Measurements from ENCODE around the gene TSPAN14.
A peak's percentile ranks its signal among the peaks of the same experiment; 100 is the strongest.
"Not testable (repeated sequence)": the region's sequence is repeated elsewhere in the genome, so short reads cannot be mapped to it uniquely, and the experiment has no call there.

The TSPAN14 gene, protein sequence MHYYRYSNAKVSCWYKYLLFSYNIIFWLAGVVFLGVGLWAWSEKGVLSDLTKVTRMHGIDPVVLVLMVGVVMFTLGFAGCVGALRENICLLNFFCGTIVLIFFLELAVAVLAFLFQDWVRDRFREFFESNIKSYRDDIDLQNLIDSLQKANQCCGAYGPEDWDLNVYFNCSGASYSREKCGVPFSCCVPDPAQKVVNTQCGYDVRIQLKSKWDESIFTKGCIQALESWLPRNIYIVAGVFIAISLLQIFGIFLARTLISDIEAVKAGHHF

DNA sequence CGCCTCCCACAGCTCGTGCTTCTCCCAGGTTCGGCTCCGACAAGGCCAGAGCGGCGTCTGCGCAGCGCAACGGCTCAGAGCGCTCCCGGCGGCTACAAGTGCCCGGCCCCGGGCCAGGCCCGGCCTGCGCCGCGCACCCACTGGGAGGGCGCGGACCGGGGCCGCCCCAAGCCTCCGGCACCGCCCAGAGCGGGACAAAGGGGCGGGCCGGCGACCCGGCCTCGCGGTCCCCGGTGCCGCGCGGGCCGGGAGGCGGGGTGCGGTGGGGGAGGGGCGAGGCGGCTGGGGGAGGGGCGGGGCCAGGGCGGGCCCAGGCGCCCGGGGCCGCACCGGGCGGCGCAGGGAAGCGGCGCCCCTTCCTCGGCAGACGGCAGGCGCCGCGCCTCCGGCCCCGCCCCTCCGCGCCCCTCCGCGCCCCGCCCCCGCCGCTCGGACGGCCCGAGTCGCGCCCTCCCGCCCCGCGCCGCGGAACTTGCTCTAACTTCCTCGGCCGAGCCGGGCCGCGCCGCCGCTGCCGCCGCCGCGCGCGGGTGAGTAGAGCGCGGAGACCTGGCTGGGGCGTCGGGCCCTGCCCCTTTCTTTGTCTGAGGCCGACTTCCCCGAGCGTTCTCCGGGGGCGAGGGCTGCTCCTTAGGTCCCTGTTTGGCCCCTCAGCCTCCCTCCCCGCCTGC lies at the start of gene TSPAN14:
TSS of gene TSPAN14 (plus strand) at position 469 of the 671 bp plus-strand sequence. CDS start 34,924 bp downstream, outside the sequence.
- peak; percentile 47 for DNase-seq

DNA sequence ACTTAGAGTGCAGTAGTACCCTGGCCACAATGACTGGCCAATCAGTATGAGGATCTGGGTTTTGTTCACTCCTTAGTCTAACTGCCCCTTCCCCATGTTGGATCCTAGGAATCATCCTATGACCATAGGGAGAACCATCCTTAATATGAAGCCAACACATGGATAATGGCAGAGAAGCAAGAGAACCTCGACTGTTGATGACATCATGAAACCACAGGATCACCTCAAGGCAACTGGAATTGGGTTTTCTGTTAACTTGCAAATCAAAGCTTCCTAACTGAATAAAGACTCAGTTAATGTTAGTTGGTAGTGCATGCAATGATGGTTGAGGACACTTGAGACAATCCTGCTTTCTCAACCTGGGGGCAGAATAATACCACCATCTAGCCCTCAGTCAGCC lies 49.1 kb upstream of the TSPAN14 start:
- DNase-seq: no peak

DNA sequence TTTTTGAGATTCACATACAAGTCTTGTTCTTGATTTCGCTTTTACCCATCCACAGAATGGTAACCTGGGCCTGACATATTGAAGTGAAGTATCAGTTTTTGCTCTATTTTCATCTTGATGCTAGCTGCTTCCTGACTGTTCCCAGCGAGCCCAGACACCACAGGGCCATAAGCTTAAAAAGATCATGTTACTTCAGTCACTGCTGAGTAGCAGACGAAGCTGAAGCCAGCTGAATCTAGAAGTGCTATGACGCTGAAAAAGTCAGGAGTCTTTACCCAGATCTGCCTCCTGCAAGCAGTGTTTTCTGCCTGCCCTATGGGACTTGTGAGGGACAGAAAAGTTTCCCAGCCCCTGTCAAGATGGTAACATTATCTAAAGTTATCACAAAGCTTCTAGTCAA lies 48.5 kb upstream of the TSPAN14 start:
- no peak for DNase-seq

DNA sequence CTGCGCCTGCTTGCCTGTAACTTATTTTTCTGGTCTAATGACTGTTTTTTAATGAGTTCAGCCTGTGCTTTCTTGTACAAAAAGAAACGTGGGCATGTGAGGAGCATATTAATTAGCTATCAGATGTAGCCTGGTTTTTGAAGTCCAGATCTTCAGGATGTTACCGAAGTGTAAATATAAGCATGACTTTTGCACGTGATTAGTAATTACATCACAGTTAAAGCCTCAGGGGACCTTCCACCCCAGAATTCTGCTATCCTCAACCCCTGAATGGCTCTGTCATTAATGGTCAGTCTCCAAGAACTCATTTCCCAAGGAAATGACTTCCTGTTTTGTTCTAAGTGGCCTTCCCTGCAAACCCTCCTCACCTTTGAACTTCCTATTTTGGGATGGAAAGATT lies 47.9 kb upstream of the TSPAN14 start:
- DNase-seq: no peak

DNA sequence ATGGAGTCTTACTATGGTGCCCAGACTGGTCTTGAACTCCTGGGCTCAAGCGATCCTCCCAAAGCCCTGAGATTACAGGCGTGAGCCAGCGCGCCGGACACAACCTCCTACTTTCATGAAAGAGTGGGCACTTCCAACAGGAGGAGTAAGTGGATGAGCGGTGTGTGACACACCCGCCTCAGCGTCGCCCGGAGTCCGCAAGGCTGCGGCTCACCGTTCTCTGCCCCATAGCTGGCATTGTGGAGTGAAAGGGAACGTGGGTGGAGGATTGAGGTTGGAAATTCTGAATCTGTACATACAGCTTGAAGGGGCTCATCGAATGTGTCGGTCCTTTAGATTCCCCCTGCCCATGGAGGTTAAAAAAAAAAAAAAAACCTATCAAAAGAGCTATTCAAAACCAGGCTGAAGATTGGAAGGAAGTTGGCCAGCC lies 46.3 kb upstream of the TSPAN14 start:
- DNase-seq: no peak

DNA sequence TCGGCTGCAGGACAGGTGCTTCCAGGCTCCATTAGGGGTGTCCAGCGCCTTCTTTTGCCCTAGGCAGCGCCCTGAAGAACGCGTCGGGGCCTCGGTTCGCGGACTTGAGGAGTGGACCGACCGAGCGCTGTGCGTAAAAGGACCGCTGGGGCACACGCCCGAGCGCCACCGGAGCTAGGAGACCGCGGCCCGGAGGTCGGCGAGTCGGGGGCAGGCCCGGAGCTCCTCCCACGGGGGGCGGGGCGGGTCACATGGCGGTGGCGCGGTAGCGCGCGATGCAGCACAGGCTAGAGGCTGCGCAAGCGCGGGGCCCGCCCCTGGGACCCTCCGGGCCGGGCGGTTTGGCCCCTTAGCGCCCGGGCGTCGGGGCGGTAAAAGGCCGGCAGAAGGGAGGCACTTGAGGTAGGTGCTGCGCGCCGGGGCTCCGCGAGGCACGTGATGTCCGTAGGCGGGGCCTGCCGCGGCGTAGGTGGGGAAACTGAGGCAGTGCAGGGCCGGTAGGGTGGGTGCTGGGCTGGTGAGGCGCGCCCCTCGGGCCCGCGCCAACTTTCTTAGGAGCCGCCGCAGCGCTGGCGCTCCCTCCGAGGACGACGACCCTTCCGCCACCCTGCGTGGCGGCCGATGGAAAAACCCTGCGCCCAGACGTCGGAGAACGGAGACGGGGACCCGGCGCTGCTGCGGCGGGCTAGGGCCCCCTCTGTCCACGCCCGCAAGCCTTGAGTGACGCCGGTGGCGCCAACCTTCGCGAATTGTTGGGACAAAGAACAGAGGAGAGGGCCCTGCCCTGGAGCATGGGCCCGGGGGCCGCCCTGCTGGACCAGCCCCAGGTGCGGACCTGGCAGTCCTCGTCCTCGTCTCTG lies 45.6 kb upstream of the TSPAN14 start, which contains the start of gene PRXL2A:
TSS of gene PRXL2A (plus strand) at position 310 of the 860 bp plus-strand sequence. CDS start 11,917 bp downstream, outside the sequence.
- peak; percentile 81 for DNase-seq

DNA sequence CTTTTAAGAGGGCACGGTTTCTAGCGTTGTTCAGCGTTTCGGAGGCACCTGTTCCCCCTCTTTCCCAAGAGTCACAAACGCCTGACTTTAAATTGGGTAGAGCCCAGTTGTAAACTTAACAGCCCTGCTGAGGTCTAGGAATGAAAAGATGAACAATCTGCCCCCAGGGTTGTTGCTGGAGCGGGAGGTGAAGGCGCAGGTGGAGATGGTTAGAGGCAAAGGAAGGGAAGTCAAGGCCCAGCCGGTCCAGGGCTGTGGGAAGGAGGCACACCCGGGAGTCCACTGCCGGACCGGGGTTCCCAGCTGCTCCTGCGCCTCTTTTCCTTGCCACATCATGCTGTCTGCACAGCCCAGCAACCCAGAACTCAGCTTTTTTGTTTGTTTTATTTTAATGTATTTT lies 45.0 kb upstream of the TSPAN14 start:
- DNase-seq: no peak

DNA sequence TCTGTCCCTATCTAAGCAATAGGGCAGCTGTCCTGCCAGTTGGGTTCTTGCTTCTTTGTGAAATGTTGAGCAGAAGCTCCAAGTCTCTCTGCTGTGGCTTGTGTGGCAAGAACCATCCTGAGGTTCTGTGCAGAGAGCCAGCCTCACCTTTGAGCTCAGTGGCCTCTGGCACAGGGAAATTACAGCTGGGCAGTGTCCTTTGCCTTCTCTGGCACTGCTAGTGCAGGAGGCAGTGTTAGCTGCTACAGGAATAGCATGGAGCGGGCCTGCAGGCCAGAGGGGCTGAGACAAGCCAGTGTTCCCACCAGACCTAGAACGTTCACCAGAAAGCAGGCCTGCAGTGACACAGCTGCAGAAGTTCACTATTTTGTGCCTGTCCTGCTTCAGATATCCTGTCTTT lies 44.0 kb upstream of the TSPAN14 start:
- DNase-seq: no peak

DNA sequence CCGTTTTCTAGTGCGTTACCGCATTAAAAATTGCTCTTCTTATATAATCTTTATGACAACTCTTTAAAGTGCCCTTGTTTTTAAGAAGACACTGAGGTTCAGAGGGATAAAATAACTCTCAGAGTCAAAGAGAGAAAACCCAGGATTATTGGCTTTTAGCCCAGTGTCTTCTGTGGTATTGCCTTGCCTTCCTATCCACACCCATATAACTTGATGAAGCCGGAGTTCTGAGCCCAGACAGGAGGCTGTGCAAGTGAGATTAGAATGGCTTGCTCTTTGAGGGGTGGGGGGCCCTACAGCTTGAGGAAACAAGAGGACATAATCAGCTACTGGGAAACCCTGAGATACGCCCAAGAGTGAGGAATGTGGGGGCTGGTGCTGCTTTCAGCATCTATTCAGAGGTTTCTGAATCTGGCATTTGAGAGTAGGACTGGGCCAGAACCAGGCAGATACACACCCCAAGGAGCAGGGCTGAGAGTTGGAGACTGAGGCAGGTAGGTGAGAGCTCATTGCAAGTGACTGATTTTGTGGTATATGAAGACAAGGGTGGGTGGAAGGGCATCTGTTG lies 43.4 kb upstream of the TSPAN14 start:
- DNase-seq: no peak

DNA sequence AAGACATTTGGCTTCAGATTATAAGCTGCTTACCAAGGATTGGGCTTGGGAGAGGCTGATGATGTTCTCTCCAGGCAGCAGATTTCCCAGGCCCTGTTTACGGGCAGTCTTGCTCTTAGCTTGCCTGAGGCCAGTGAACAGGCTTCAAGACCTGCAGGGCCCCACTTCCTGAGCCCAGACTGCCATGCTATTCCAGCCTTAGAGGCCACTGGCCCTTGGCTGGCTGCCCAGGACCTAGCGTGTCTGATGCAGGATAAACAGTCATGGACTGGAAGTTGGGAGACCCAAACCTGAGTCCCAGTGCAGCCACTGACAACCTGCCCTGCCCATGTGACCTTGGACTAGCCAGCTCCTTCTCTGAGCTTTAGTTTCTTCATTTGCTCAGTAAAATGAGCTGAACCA lies 42.8 kb upstream of the TSPAN14 start:
- DNase-seq: no peak

DNA sequence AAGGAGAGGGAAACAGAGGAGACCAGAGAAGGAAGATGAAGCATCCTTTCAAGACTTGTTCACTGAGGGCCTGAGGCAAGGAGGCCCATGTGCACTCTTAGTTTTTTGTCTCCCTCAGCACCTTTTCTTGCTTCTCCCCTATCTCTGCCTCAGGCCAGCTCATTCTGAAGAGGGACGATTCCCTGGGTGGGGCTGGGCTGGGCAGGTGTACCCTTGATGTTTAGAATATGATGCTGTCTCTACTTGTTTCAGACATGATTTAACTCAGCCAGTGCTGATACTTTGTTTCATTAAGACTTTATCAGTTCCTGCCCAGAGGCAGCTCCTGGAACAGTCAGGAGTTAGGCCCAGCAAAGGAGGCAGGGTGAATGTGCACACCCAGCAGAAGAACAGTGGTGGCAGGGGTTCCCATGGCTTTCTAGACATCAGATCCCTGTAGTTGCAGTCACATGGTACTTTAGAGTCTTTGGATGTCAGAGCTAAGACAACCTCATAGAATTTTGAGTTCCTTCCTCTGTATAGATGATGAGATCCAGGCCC lies 42.4 kb upstream of the TSPAN14 start:
- DNase-seq: no peak

DNA sequence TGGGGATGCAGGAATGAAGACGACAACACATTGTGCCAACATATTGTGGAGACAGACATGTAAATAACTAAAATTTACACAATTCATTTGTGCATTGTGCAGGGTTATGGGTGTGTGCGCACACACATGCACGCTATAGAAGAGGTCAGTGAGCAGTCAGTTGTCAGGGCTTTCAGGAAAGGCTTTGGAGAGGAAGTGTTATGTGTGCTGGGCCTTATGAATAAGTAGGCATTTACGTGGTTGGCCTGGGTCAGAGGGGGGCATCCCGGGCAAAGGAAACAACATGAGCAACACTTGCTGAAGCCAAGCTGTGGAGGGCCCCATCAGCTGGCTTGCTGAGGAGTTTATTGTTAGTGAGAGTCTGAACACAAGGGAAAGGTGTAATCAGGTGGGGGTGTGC lies 41.6 kb upstream of the TSPAN14 start:
- no peak for DNase-seq

DNA sequence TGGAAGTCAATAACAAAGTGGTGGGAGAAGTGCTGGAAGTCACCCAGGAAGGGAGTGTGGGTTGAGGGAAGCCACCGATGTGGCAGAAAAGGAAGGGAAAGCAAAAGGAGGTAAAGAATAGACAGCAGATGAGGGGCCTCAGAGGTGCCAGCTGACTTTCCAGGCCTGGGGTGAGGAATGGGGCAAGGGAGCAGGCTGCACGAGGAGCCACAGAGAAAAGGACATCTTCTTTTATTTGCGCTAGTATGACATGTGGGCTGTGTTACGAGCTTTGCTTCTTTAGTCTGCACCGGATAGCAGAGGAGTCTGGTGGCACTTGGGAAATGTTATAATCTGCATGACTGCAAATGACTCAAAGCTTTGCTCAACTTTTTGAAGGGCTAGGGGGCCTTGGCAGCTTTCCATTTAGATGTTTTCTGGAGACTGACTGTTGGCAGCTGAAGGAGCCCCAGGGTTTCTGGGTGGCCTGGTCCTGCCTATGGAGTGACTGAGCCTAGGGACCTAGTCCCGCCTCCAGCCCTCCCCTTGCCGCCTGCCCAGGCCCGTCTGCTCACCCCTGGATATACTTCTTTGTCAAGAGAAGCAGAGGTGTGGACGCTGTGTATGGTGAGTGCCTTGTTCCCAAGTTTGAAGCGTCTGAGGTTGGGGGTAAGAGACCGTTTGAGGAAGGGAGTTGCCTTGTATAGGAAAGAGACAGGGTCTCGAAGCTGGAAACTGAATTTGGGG lies 40.7 kb upstream of the TSPAN14 start:
- no peak for DNase-seq

DNA sequence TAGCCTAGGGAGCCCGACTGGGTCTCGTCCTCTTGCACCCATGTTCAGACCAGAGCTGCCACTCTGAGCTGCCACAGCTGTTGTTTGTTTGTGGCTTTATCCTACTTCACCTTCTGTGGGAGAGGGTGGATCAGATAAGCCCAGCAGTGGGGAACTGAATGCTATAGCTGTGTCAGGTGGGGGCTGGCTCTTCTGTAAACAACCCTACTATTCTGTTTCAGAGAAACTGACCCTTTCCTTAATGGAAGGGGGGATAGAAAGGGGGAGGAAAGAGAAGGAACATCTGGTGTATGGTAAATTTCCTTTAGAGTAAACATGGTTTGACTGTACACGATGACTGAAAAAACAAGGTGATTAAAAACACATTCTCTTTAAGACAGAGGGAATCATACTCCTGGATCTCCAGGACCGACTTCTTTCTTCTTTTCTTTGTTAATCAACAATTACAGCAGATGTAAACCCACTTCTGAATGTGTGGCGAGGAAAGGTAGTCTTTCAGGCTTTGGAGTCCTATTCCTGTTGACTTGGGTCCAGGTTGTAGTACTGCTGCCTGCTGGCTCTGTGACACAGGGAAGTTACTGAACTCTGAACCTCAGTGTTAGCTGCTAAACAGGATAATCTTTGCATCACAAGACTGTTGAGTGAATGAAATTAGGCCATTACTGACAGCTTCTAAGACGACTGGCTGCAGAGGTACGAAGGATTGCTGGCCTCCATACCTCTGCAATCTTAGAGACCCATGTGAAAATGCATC lies 39.8 kb upstream of the TSPAN14 start:
- no peak for DNase-seq

DNA sequence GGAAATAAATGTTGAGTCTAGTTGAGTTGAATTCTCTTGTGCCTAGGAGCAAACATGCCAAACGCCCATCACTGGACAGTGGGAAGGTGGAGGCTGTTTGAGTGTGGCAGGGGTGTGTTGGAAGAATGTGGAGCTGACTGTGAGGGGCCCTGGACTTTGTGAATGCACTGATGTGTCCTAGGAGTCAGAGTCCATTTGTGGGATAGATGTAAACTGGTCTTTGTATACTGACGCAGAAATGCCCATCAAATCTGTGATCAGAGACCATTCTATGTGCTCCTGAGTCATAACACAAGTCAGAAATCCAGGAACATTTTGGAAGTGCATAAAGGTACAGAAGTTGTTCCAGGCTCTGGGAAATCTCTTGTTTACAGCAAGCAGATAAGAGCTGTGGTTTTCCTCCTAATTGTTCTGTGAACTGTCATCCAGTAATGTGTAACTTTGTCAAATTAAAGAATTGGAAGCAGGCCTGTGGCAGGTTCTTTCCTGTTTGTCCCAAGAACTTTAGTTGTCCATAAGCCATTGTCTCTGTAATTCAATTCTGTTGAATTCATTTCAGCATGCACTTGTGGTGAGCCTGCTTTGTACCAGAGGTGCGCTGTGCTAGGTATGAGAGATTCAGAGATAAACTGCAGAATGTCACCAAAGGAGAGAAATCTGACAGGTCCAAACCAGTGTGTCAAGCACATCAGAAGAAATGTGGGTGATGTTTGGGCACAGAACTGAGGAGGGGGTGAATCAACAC lies 38.2 kb upstream of the TSPAN14 start:
- DNase-seq: no peak

DNA sequence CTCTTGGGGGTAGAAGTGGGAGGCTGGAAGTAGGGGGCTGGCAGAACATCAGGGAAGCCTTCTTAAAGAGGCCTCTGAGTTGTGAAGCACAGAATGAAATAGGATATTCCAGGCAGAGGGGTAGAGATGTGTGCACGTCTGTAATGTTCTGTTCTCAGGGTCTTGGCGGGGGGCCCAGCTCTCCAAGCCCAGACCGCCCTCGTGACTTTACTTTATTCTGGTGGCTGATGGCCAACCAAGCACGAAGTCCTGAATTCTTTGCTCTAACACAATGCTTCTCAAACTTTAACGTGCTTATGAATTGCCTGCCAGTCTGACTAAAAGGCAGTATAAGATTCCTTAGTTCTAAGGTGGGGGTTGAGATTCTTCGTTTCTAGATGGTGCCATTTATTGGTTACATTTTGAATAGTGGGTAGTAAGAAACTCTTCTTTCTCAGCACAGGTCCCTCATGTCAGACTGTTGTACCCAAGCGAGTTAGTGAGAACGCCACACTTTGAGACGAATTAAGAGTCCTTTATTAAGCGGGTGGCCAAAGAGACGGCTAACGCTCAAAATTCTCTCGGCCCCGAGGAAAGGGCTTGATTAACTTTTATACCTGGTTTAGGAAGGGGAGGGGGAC lies 37.5 kb upstream of the TSPAN14 start:
- DNase-seq: no peak

DNA sequence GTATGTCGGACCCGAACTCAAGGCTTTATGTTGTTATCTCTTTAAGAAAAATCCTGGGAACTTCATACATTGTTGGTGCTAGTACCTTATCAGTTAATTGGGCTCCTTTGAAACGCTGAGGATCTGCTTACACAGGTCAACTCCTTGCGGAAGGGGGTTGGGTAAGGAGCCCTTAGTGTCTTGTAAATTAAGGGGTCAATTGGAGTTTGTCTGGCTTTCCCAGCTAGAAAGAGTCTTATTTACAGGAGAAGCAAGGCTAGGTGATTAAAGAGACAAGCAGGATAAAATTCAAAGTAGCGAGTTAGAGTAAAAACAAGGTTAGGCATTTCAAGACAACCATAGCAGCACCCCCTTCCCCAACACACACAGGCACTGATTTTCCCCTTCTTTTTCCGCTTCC lies 36.9 kb upstream of the TSPAN14 start:
- DNase-seq: not testable (repeated sequence)

DNA sequence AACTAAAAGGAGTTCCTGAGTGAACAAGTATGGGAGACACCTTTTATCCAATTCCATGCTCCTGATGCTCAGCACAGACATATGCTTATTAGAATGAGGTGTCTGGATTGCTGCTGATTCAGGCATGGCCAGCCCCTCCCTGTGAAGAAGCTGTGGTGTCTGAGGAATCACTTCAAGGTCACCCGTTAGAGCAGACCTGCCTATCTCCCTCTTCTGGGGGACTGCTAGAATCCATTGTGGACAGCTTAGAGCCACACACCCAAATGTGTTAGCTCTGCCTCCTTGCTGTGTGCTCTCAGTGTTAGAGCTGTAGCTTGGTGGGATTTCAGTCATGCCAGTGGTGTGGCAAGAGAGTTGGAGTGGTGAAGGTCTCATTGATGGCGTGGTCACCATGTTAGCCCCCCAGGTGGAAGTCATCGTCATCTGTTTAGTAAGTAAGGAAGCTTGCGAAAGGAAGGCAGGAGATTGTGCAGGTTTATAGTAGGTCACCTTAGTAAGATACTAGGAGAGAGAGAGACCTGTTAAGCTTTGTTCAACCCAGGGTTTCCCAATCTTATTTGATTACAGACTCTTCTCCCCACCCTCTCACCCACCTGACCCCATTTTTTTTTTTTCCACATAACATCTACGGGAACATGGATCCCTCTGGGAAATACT lies 32.9 kb upstream of the TSPAN14 start:
- DNase-seq: no peak

DNA sequence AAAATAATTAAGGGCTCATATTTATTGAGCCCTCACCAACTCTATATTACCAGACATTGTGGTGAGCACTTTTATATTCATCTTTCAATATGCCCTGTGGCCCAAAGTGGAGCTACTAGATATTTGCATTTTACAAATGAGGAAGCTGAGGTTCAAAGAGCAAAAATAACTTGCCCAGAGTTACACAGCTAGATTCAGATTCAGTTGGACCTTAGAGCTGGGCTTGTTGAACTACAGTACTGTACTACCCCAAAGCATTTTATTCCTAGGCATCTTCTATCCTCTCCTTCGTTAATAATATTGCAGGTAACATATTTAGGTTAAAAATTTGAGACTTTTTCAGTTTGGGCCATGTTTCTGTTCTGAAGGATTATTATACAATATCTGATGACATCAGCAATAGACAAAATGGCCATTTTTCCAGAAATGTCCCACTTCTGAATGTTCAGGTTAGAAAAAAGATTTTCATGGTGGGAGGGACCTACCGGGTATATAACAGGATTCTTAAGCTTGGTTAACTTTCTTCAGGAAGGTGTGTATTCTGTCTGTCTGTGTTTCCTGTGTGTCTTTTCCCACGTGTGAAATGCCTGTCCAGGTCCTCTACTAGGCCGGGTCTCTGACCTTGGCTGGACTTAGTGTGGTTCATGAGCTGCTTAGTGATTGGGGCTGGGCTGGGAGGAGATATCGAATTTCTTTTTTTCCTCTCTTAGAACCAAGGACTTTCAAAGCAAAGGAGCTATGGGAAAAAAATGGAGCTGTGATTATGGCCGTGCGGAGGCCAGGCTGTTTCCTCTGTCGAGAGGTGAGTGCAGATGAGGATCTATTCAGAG lies 32.2 kb upstream of the TSPAN14 start:
- DNase-seq: no peak
